BLaER1 treated with 17β-estradiol and CSF1 and Interleukin-3, amounts not matched to agents 10 nM and 100 nM (cell line): ENCODE measurements around the gene SMOC2.

Experiments used
- H3K27ac ChIP-seq, 11 experiments: shearing (Covaris generic); formaldehyde crosslinking; 2 replicates each; pipeline ENCODE4 v1.8.1; 2022
- H3K27me3 ChIP-seq, 11 experiments: shearing (Covaris generic); formaldehyde crosslinking; 2 replicates each; pipeline ENCODE4 v1.8.1; 2022
- H3K36me3 ChIP-seq, 11 experiments: shearing (Covaris generic); formaldehyde crosslinking; 2 replicates each; pipeline ENCODE4 v1.8.1; 2022
- H3K4me1 ChIP-seq, 10 experiments: shearing (Covaris generic); formaldehyde crosslinking; 2 replicates each; pipeline ENCODE4 v1.8.1; 2022
- H3K4me2 ChIP-seq, 11 experiments: shearing (Covaris generic); formaldehyde crosslinking; 2 replicates each; pipeline ENCODE4 v1.8.1; 2022
- H3K4me3 ChIP-seq, 10 experiments: shearing (Covaris generic); formaldehyde crosslinking; 2 replicates each; pipeline ENCODE4 v1.8.1; 2022
- H3K9ac ChIP-seq, 11 experiments: shearing (Covaris generic); formaldehyde crosslinking; 2 replicates each; pipeline ENCODE4 v1.8.1; 2022
- H3K9me3 ChIP-seq, 11 experiments: shearing (Covaris generic); formaldehyde crosslinking; replicated peaks in 1 of 11; 2 replicates each; pipeline ENCODE4 v1.8.1; 2022
- H4K20me1 ChIP-seq, 11 experiments: shearing (Covaris generic); formaldehyde crosslinking; 2 replicates each; pipeline ENCODE4 v1.8.1; 2022
- Cebpa-rat ChIP-seq, 11 experiments: shearing (Covaris generic); IDR thresholded peaks; 2 replicates each; pipeline ENCODE4 v1.8.1; 2022

Gene SMOC2

DNA sequence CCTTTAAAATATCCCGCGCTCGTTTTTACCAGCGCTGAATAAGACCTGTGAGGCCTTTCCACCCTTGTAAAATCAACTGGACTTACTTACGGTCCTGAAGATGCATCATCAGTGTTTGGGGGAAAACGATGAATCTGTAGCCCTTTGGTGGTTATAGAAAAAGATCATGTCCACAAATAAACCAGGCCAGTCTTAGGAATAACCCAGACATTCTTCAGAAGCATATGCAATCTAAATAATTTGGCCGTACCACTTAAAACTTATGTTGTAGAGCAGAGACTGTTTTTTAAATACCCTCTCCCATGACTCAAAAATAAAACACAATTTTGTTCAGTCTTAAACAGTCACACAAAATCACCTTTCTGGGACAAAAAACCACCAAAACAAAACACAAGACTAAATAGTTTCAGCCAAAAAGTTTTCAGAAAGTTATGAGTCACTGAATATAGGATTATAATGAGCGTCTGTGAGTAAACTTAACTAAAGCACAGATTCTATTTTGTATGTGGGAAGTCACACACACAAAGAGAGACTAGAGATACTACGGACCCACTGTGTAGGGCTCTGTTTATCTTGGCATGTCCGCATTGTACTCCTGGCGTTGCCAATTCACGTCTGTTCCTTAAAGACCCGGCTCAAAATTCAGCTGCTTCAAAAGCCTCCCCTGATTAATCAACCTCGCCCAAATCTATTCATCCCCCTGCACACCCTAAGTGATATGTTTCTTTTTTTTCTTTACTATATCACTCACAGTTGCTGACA lies 26.5 kb upstream of the SMOC2 start:
- no peaks in the 10 kb centered on the region for H3K27me3 ChIP-seq
- no peaks in the 10 kb centered on the region for H3K9me3 ChIP-seq
- no peak overlapping the region for H3K4me3 ChIP-seq
- no peaks in the 10 kb centered on the region for H3K4me1 ChIP-seq
- no peak overlapping the region for H3K27ac ChIP-seq
- H3K36me3 ChIP-seq: no peaks in the 10 kb centered on the region
- H3K4me2 ChIP-seq: no peak overlapping the region
- TF ChIP-seq Cebpa-rat (IDR thresholded peaks at IDR 0.05): no peak
- H4K20me1 ChIP-seq: no peaks in the 10 kb centered on the region; a peak in 1 of 22 replicates
- H3K9ac ChIP-seq: no peak overlapping the region

DNA sequence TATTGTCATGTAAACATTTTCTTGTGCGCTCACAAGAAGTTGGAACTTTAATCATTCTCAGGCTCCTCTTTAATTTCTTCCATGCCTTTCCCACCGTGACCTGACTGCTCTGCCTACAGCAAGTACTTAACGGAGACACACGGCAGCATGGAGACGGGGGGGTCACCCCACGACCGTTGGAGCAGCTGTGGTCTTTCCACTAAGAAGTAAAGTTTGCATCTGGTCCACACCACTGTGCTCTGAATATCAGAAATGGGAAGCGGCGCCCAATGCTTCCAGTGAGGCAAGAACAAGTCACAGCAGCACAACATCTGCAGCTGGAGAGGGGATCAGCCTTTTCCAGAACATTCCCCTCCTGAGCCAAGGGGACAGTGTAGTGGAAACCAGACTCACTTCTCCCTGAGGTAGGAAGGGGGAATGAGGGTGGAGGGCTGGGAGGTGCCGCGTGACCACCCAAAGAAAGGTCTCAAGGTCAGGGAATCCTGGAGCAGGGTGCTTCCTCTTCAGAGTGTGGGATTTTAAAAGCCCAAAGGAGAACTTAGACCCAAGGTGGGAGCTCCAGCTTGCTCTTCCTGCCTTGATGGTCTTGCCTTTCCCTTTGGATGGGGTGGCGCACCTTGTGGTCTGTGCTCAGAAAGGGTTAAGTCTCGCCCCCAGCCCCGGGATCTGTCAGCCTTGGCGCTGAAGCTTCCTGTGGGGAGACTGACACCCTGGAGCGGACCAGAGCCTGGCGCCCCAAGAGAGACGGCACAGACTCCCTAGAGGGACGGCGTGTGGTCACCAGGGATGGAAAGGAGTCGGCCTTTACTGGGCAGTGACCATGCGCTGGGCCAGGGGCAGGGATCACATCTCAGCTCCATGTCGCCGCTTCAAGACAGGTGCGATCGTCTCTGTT lies 25.6 kb upstream of the SMOC2 start:
- no peak for TF ChIP-seq Cebpa-rat (IDR thresholded peaks at IDR 0.05)
- Histone ChIP-seq H3K4me3 (no peak overlapping the region), H3K27me3 (no peaks in the 10 kb centered on the region), H3K27ac (no peak overlapping the region), H3K9ac (no peak overlapping the region), H3K4me1 (no peaks in the 10 kb centered on the region), H4K20me1 (no peaks in the 10 kb centered on the region; a peak in 1 of 22 replicates), H3K4me2 (no peak overlapping the region), H3K9me3 (no peaks in the 10 kb centered on the region), H3K36me3 (no peaks in the 10 kb centered on the region)

DNA sequence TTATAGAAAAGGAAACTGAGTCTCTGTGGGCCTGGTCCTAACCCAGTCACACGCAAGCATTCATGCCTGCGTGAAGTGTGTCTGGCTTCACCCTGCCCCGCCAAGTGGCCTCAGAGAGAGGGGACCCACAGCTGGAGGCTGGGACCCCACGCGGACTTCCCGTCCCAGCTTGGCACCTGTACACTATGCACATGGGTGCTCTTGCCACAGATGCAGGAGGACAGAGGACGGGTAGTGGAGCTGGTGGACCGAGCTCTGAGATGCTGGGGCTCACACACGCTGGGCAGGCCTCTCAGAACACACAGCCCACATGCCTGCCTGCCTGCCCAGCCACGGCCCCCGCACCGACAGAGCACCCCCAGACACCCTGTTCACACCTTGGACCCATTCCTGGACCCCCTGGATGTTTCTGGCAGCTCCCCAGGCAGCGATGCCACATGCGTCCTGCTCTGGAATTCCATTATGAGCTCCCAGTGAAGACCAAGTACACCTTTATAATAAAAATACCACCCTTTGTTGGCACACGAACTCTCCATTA lies 24.9 kb upstream of the SMOC2 start:
- Histone ChIP-seq H3K27me3 (no peaks in the 10 kb centered on the region), H3K27ac (no peak overlapping the region), H3K36me3 (no peaks in the 10 kb centered on the region), H3K4me1 (no peaks in the 10 kb centered on the region), H3K9ac (no peak overlapping the region), H3K4me3 (no peak overlapping the region), H3K9me3 (no peaks in the 10 kb centered on the region), H3K4me2 (no peak overlapping the region), H4K20me1 (no peaks in the 10 kb centered on the region; a peak in 1 of 22 replicates)
- no peak for TF ChIP-seq Cebpa-rat (IDR thresholded peaks at IDR 0.05)

DNA sequence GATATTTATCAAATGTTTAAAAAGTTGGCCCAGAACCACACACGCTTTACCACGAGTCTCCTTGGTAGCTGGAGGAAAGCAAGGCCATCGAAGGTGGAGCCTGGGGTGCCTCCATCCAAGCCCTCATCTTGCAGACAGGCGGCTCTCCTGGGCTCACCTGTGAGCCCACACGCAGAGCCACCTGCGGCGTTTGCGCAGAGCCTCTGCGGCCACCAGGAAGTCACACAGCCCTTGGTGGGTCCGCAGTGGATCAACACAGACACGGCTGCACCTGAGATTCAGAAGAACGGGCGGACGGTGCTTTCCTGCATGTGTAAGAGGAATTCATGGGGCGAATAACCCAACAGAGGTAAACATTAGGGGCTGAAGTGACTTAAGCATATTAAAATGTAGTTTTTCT lies 24.5 kb upstream of the SMOC2 start:
- Histone ChIP-seq H4K20me1 (no peaks in the 10 kb centered on the region; a peak in 1 of 22 replicates), H3K36me3 (no peaks in the 10 kb centered on the region), H3K27ac (no peak overlapping the region), H3K4me3 (no peak overlapping the region), H3K9me3 (no peaks in the 10 kb centered on the region), H3K9ac (no peak overlapping the region), H3K4me2 (no peak overlapping the region), H3K4me1 (no peaks in the 10 kb centered on the region), H3K27me3 (no peaks in the 10 kb centered on the region)
- no peak for TF ChIP-seq Cebpa-rat (IDR thresholded peaks at IDR 0.05)

DNA sequence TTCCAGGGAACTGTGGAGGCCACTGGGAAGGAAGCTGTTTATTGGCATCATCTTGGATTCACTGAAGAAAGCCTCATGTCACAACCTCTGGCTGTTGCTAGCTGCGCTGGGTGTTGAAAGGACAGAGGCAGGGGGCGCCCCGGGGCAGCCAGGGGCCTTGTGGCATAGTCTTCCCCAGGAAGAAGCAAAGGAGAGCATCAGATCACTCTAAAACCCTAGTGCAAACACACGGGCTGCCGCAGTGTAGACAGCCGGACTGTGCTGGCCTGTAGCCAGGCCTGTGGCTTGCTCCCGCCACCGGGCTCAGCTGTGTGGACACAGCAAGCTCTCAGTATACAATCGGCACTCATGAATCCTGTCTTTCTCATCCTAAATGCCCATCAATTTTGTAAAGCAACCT lies 23.8 kb upstream of the SMOC2 start:
- no peak for TF ChIP-seq Cebpa-rat (IDR thresholded peaks at IDR 0.05)
- Histone ChIP-seq H3K4me1 (no peaks in the 10 kb centered on the region), H3K36me3 (no peaks in the 10 kb centered on the region), H3K27ac (no peak overlapping the region), H3K9me3 (no peaks in the 10 kb centered on the region), H4K20me1 (no peaks in the 10 kb centered on the region; a peak in 1 of 22 replicates), H3K27me3 (no peaks in the 10 kb centered on the region), H3K4me3 (no peak overlapping the region), H3K4me2 (no peak overlapping the region), H3K9ac (no peak overlapping the region)

DNA sequence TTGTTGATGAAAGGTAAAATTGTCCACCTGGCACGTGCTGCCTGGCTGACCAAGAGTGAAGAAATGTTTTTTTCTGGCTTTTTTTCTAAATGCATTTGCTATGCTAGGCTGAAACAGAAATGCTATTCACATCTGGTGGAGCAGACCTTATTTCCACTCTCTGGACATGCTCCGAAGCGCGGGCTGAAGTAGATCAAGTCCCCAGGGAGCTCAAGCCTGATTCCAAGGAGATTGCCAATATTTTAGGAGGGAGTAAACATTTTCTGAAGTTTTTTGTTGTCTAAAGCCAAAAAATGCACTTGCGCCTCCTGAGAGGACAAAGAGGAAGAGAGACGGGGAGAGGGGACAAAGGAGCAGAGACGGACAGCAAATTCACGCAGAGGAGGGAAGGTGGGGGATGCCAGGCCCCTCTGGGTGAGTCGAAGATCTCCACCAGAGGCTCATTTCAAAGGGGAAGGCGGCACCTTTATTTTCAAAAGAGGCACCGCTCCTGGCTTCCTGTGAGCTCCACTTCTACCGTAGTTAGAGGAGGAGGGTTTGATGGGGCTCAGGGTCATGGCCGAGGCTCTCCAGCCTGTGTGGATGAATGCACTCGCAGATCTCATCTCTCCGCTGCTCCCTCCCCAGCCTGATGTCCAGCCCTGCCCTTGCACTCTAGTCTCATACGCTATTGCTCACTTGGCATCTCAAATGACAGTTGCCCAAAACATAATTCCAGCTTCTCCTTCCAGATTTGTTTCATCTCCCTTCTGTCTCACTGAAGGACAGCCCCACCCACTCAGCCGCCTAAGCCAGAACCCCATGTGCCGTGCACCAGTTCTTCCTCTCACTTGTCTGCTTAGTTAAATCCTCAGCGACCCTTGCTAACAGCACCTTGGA lies 23.1 kb upstream of the SMOC2 start:
- H3K36me3 ChIP-seq: no peaks in the 10 kb centered on the region
- no peaks in the 10 kb centered on the region; a peak in 1 of 22 replicates for H4K20me1 ChIP-seq
- no peak for TF ChIP-seq Cebpa-rat (IDR thresholded peaks at IDR 0.05)
- no peak overlapping the region for H3K4me2 ChIP-seq
- H3K9ac ChIP-seq: no peak overlapping the region
- no peak overlapping the region for H3K27ac ChIP-seq
- no peak overlapping the region for H3K4me3 ChIP-seq
- H3K4me1 ChIP-seq: no peaks in the 10 kb centered on the region
- no peaks in the 10 kb centered on the region for H3K9me3 ChIP-seq
- no peaks in the 10 kb centered on the region for H3K27me3 ChIP-seq

DNA sequence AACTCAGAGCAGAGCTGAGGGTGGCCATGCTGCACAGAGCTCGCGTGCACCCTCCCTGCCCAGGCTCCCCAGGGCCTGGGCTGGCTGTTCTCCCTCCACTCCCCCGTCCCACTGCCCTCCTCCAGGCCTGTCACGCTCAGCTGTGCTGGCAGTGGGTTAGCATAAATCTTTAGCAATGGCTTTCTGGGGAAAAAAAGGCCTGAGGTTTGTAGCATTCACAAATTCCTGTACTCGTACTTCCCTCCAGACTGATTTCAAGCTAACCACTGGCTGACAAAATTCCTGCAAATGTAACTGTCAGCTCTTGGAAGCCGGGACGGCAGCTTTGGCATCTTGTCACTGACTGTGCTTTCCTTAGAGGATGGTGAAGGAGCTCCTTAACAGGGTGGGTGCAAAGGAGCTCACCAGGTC lies 22.3 kb upstream of the SMOC2 start:
- Histone ChIP-seq H3K36me3 (no peaks in the 10 kb centered on the region), H3K4me1 (no peaks in the 10 kb centered on the region), H3K4me2 (no peak overlapping the region), H3K9ac (no peak overlapping the region), H3K27ac (no peak overlapping the region), H3K27me3 (no peaks in the 10 kb centered on the region), H3K4me3 (no peak overlapping the region), H4K20me1 (no peaks in the 10 kb centered on the region; a peak in 1 of 22 replicates), H3K9me3 (no peaks in the 10 kb centered on the region)
- no peak for TF ChIP-seq Cebpa-rat (IDR thresholded peaks at IDR 0.05)

DNA sequence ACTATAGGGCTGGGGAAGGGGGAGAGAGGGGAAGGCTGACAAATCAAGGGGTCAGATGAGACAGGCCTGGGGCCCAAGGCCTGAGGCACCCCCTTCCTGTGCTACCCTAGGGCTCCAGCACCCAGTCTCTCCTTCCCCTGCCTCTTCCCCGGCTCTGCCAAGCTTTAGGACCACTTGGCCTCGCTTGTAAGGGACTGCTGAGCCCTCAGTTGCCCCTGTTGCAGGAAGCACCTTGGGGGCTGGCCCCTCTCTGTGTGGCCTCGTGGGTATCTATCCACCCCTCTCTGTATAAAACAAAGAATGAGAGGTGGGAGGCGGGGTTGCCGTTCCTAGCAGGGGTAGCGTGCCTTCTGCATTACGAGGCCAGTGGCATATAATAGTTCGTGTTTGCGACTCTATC lies 21.4 kb upstream of the SMOC2 start:
- no peak overlapping the region for H3K27ac ChIP-seq
- H3K4me1 ChIP-seq: no peaks in the 10 kb centered on the region
- H3K9ac ChIP-seq: no peak overlapping the region
- no peaks in the 10 kb centered on the region for H3K27me3 ChIP-seq
- no peak overlapping the region for H3K4me3 ChIP-seq
- H3K4me2 ChIP-seq: no peak overlapping the region
- no peaks in the 10 kb centered on the region; a peak in 1 of 22 replicates for H4K20me1 ChIP-seq
- no peaks in the 10 kb centered on the region for H3K36me3 ChIP-seq
- no peaks in the 10 kb centered on the region for H3K9me3 ChIP-seq
- TF ChIP-seq Cebpa-rat (IDR thresholded peaks at IDR 0.05): no peak

DNA sequence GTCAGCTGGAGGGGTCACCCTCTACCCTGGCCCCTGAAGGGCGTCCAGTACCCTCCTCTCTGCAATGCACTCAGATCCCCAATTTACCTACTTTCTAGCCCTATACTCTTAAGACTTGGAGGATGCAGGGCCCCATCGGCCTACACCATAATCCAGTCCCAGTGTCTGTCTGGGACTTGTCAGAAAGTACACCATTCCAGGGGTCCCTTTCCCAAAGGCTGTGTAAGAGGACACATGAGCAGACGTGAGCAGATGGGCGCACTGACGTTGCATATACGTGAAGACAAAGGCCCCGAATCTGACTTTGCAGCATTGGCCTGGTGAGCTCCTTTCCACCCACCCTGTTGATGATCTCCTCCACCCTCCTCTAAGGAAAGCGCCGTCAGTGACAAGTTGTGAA lies 20.9 kb upstream of the SMOC2 start:
- Histone ChIP-seq H3K4me3 (no peak overlapping the region), H4K20me1 (no peaks in the 10 kb centered on the region; a peak in 1 of 22 replicates), H3K27me3 (no peaks in the 10 kb centered on the region), H3K27ac (no peak overlapping the region), H3K9me3 (no peaks in the 10 kb centered on the region), H3K4me2 (no peak overlapping the region), H3K4me1 (no peaks in the 10 kb centered on the region), H3K36me3 (no peaks in the 10 kb centered on the region), H3K9ac (no peak overlapping the region)
- no peak for TF ChIP-seq Cebpa-rat (IDR thresholded peaks at IDR 0.05)
